ENCODE measurements around the gene ZP1. TPM values are rescaled to one million over a fixed set of nuclear protein-coding genes. Genes with fewer than 3 reads are reported as not detected.

The ZP1 gene
- total and polyA plus RNA-seq, 2 experiments from 2014 or later: 1.9 TPM; not detected in 1

GRCh38 chr11:60835534-60835846, 31.9 kb upstream of the ZP1 start:
- Histone ChIP-seq H3K4me3 (no peak overlapping the region), H3K36me3 (no peaks in the 10 kb centered on the region), H3K4me1 (ENCODE audit: low read depth) (peaks cover 9% of the 10 kb centered on the region), H3K27me3 (peaks cover 42% of the 10 kb centered on the region), H3K27ac (no peak overlapping the region), H3K9me3 (ENCODE audit: low read depth) (no peaks in the 10 kb centered on the region)
- no peak for TF ChIP-seq CTCF (IDR thresholded peaks at IDR 0.05; ENCODE audit: low read depth, low read length)
- DNase-seq (ENCODE audit: low read depth in 1 of 2, low spot score in 1 of 2): no peak

GRCh38 chr11:60836866-60837515, 30.4 kb upstream of the ZP1 start:
- DNase-seq (ENCODE audit: low read depth in 1 of 2, low spot score in 1 of 2): peak in 1 of 2 donors; percentile 13
- H3K27ac ChIP-seq: no peak overlapping the region
- peaks cover 9% of the 10 kb centered on the region for H3K4me1 ChIP-seq (ENCODE audit: low read depth)
- peaks cover 33% of the 10 kb centered on the region for H3K27me3 ChIP-seq
- H3K9me3 ChIP-seq (ENCODE audit: low read depth): no peaks in the 10 kb centered on the region
- no peaks in the 10 kb centered on the region for H3K36me3 ChIP-seq
- TF ChIP-seq CTCF (IDR thresholded peaks at IDR 0.05; ENCODE audit: low read depth, low read length): no peak
- H3K4me3 ChIP-seq: no peak overlapping the region

- no peak overlapping the region for H3K4me3 ChIP-seq
- no peak overlapping the region for H3K27ac ChIP-seq
- peak; percentile 52 for TF ChIP-seq CTCF (IDR thresholded peaks at IDR 0.05; ENCODE audit: low read depth, low read length)
- H3K4me1 ChIP-seq (ENCODE audit: low read depth): peaks cover 9% of the 10 kb centered on the region
- DNase-seq (ENCODE audit: low read depth in 1 of 2, low spot score in 1 of 2): peak; percentile 23 to 53
- no peaks in the 10 kb centered on the region for H3K9me3 ChIP-seq (ENCODE audit: low read depth)
- peaks cover 22% of the 10 kb centered on the region for H3K27me3 ChIP-seq
- no peaks in the 10 kb centered on the region for H3K36me3 ChIP-seq
Measured at GRCh38 chr11:60838132-60838531, 29.2 kb upstream of the ZP1 start.

GRCh38 chr11:60840470-60841430, 26.6 kb upstream of the ZP1 start:
- no peak overlapping the region for H3K27ac ChIP-seq
- peaks cover 13% of the 10 kb centered on the region for H3K4me1 ChIP-seq (ENCODE audit: low read depth)
- no peak for TF ChIP-seq CTCF (IDR thresholded peaks at IDR 0.05; ENCODE audit: low read depth, low read length)
- H3K27me3 ChIP-seq: no peaks in the 10 kb centered on the region
- no peaks in the 10 kb centered on the region for H3K9me3 ChIP-seq (ENCODE audit: low read depth)
- DNase-seq (ENCODE audit: low read depth in 1 of 2, low spot score in 1 of 2): peak in 1 of 2 donors; percentile 97
- no peak overlapping the region for H3K4me3 ChIP-seq
- H3K36me3 ChIP-seq: no peaks in the 10 kb centered on the region

GRCh38 chr11:60841797-60842667, 25.3 kb upstream of the ZP1 start, which contains the start of gene CCDC86:
Gene CCDC86 (plus strand): TSS chr11:60842113. CDS start chr11:60842125, 12 bp downstream.
- Histone ChIP-seq H3K4me1 (ENCODE audit: low read depth) (peaks cover 8% of the 10 kb centered on the region), H3K27me3 (no peaks in the 10 kb centered on the region), H3K9me3 (ENCODE audit: low read depth) (no peaks in the 10 kb centered on the region), H3K36me3 (no peaks in the 10 kb centered on the region), H3K27ac (no peak within 1 kb of the TSS), H3K4me3 (peak within 1 kb of the TSS; percentile 88)
- peak; percentile 93 to 98 for DNase-seq (ENCODE audit: low read depth in 1 of 2, low spot score in 1 of 2)
- TF ChIP-seq CTCF (IDR thresholded peaks at IDR 0.05; ENCODE audit: low read depth, low read length): no peak

Measured in cardiac muscle cell (in vitro differentiated cells and primary cell).